K562 (cell line): ENCODE measurements around the gene WSCD2. TPM values are rescaled to one million over a fixed set of nuclear protein-coding genes. Genes with fewer than 3 reads are reported as not detected.

Experiments
- ATF7 ChIP-seq: fragments of 450-650 bp; IDR thresholded peaks from 2 replicates; pipeline ENCODE4 v1.7.1; 2014; ENCODE audit warnings: mild to moderate bottlenecking, moderate library complexity
- CEBPG ChIP-seq, 3 experiments: fragments of 200-800 bp in 1 of 3; sonication (Bioruptor generic) in 1 of 3; sonication (generic) in 1 of 3; formaldehyde crosslinking in 1 of 3; IDR thresholded peaks in 2 of 3; conservative IDR thresholded peaks in 1 of 3; 2 replicates each; pipeline versions ENCODE4 v1.6.1 to v1.8.0; 2016 to 2022; ENCODE audit warnings: missing compliant biosample characterization in 2 of 3, missing genetic modification characterization in 2 of 3, mild to moderate bottlenecking in 1 of 3, missing genetic modification reagents in 1 of 3
- CREM ChIP-seq: IDR thresholded peaks from 2 replicates; pipeline ENCODE4 v1.6.1; 2014; ENCODE audit warnings: antibody characterized with exemption, low read depth
- DNMT1 ChIP-seq: fragments of 450-650 bp; IDR thresholded peaks from 2 replicates; pipeline ENCODE4 v1.6.1; 2016; ENCODE audit warnings: antibody characterized with exemption, mild to moderate bottlenecking
- MTA3 ChIP-seq: fragments of 450-650 bp; formaldehyde crosslinking; IDR thresholded peaks from 2 replicates; pipeline ENCODE4 v1.6.1; 2017; ENCODE audit warnings: mild to moderate bottlenecking, borderline replicate concordance
- NCOR1 ChIP-seq: fragments of 450-650 bp; IDR thresholded peaks from 2 replicates; pipeline ENCODE4 v1.6.1; 2016; ENCODE audit warnings: mild to moderate bottlenecking, moderate library complexity
- RAD21 ChIP-seq, 2 experiments: fragments of 250-450 bp in 1 of 2; fragments of 450-650 bp in 1 of 2; sonication (Bioruptor Pico) in 1 of 2; formaldehyde crosslinking in 1 of 2; IDR thresholded peaks in 1 of 2; conservative IDR thresholded peaks in 1 of 2; 2 replicates each; pipeline versions ENCODE4 v1.4.0 to v1.8.0; 2020 to 2022; ENCODE audit warnings: mild to moderate bottlenecking in 2 of 2, moderate library complexity in 1 of 2
- RNF2 ChIP-seq: sonication (generic); IDR thresholded peaks from 2 replicates; pipeline ENCODE4 v1.6.1; 2016
- SMAD4 ChIP-seq: fragments of 250-450 bp; sonication (Bioruptor Pico); conservative IDR thresholded peaks from 2 replicates; pipeline ENCODE4 v1.8.0; 2021; ENCODE audit warnings: inconsistent platforms, mild to moderate bottlenecking, moderate library complexity
- TAF9B ChIP-seq: fragments of 450-650 bp; IDR thresholded peaks from 2 replicates; pipeline ENCODE4 v1.6.1; 2018; ENCODE audit warnings: mild to moderate bottlenecking; ENCODE audit not compliant: partially characterized antibody
- TCF3 ChIP-seq: sonication (generic); formaldehyde crosslinking; IDR thresholded peaks from 2 replicates; pipeline ENCODE4 v1.4.0; 2020; ENCODE audit warnings: mild to moderate bottlenecking, missing genetic modification reagents
- ZBTB5 ChIP-seq: fragments of 450-650 bp; IDR thresholded peaks from 2 replicates; pipeline ENCODE4 v1.6.1; 2017; ENCODE audit warnings: antibody characterized with exemption
- ZFP91 ChIP-seq: sonication (generic); formaldehyde crosslinking; IDR thresholded peaks from 2 replicates; pipeline ENCODE4 v1.8.0; 2022; ENCODE audit warnings: mild to moderate bottlenecking, missing genetic modification reagents
- ZFX ChIP-seq: sonication (generic); formaldehyde crosslinking; IDR thresholded peaks from 2 replicates; pipeline ENCODE4 v1.8.0; 2022; ENCODE audit warnings: mild to moderate bottlenecking, missing genetic modification reagents, moderate library complexity
- ZMIZ1 ChIP-seq, 2 experiments: fragments of 150-350 bp in 1 of 2; IDR thresholded peaks; 2 replicates each; pipeline ENCODE4 v1.6.1; 2012 to 2016; ENCODE audit warnings: low read depth in 2 of 2, low read length in 2 of 2, mild to moderate bottlenecking in 1 of 2, moderate library complexity in 1 of 2
- ZNF639 ChIP-seq, 2 experiments: fragments of 200-800 bp in 1 of 2; sonication (Bioruptor generic) in 1 of 2; sonication (generic) in 1 of 2; formaldehyde crosslinking in 1 of 2; IDR thresholded peaks in 1 of 2; conservative IDR thresholded peaks in 1 of 2; 2 replicates each; pipeline versions ENCODE4 v1.5.0 to v1.6.1; 2016 to 2020; ENCODE audit warnings: missing compliant biosample characterization in 1 of 2, missing genetic modification characterization in 1 of 2, missing genetic modification reagents in 1 of 2
- ZNF644 ChIP-seq: fragments of 200-800 bp; sonication (Bioruptor generic); IDR thresholded peaks from 2 replicates; pipeline ENCODE4 v1.6.1; 2016; ENCODE audit warnings: low read depth, missing genetic modification characterization, missing compliant biosample characterization
- polyA plus RNA-seq, 8 experiments: library from polyadenylated mRNA; depleted of rRNA in 4 of 8; stranded (reverse) in 5 of 8; unstranded in 3 of 8; fragments of >200 nt; fragmentation: Nextera tagmentation in 2 of 8; fragmentation: Illumina TruSeq in 1 of 8; extraction: Ambion mirVana in 2 of 8; extraction: Trizol in 1 of 8; gene quantifications; 2 replicates each; pipeline versions ENCODE4 v1.2.1 to v1.2.3, GENCODE V29; 2011 to 2014; ENCODE audit warnings: inconsistent platforms in 1 of 8, missing spikeins in 1 of 8
- total RNA-seq, 7 experiments: library from RNA; depleted of rRNA in 6 of 7; stranded (reverse); fragments of >200 nt in 6 of 7; fragmentation: Illumina TruSeq in 2 of 7; extraction: Trizol in 2 of 7; gene quantifications; 2 replicates each; pipeline versions ENCODE4 v1.2.1 to v1.2.3, GENCODE V29; 2011 to 2021; ENCODE audit warnings: low replicate concordance in 1 of 7

Gene WSCD2
- total and polyA plus RNA-seq, 9 of the 15 experiments (the other 6 are each of a cell fraction or from before 2014, with no cell fraction given): 0.72 to 14.1 (median 4.0) TPM

- peak in 1 of 2 experiments; percentile 82; a peak in 2 of 4 replicates for TF ChIP-seq ZNF639 (CRISPR knock-in tag; conservative IDR thresholded peaks at IDR 0.05 in 1 of 2, IDR thresholded peaks at IDR 0.05 in 1 of 2)
- TF ChIP-seq ZFP91 (CRISPR knock-in tag): no peak
- no peak for TF ChIP-seq CEBPG (CRISPR knock-in tag; IDR thresholded peaks at IDR 0.05)
- peak in 1 of 2 experiments; percentile 56; a peak in 1 of 4 replicates for TF ChIP-seq CEBPG (tag; conservative IDR thresholded peaks at IDR 0.05 in 1 of 2, IDR thresholded peaks at IDR 0.05 in 1 of 2)
- TF ChIP-seq NCOR1: peak; percentile 60
- TF ChIP-seq SMAD4 (CRISPR knock-in tag): peak; percentile 78
- peak; percentile 65 for TF ChIP-seq TCF3 (CRISPR knock-in tag)
- 0 out of 2 replicates have a peak, but pooled peaks have one; percentile 33 for TF ChIP-seq MTA3
- TF ChIP-seq RAD21 (CRISPR knock-in tag; conservative IDR thresholded peaks at IDR 0.05 in 1 of 2, IDR thresholded peaks at IDR 0.05 in 1 of 2): no peak
- peak; percentile 94; the same call in 1 of the 2 replicates for TF ChIP-seq RNF2
- no peak for TF ChIP-seq DNMT1
- TF ChIP-seq ZMIZ1 (IDR thresholded peaks at IDR 0.05; ENCODE audit: low read depth in 2 of 2, low read length in 2 of 2): no peak
- TF ChIP-seq ATF7: peak; percentile 58; the same call in 1 of the 2 replicates
- TF ChIP-seq ZBTB5: no peak
- TF ChIP-seq TAF9B: peak; percentile 64
- TF ChIP-seq CREM: peak; percentile 63
- peak; percentile 75; the same call in 1 of the 2 replicates for TF ChIP-seq ZNF644 (tag)
- peak; percentile 46 for TF ChIP-seq ZFX
Measured at GRCh38 chr12:108123402-108123801, 5.7 kb upstream of the WSCD2 start (continued).
